HG03457 (cell line): ENCODE data around the gene ARRDC3.

Source experiments
- ATAC-seq: cut with Tn5 transposase; IDR thresholded peaks from one replicate; pipeline ENCODE4 v1.9.1; 2021; ENCODE audit warnings: moderate number of reproducible peaks; ENCODE audit not compliant: unreplicated experiment

Gene ARRDC3

GRCh38 chr5:91318724-91319123 is 64.4 kb downstream of the ARRDC3 start:
- ATAC-seq, result no peak
